Sciatic nerve (tissue), 2 donors: ENCODE data around the gene LRBA. TPM values are rescaled to one million over a fixed set of nuclear protein-coding genes. Genes with fewer than 3 reads are reported as not detected.
"Not testable (repeated sequence)": the region's sequence is repeated elsewhere in the genome, so short reads cannot be mapped to it uniquely, and the experiment has no call there.

Experiments
- ATAC-seq: fragments of 200-7000 bp; cut with Tn5 transposase; one replicate; pipeline ENCODE4 v1.9.1; 2020; ENCODE audit warnings: mild to moderate bottlenecking, moderate library complexity
- DNase-seq: peaks from one replicate; pipeline ENCODE4 v3.0.0-alpha.2; 2020; ENCODE audit warnings: low spot score
- intact Hi-C: fragments of 100-400 bp; cut with DNase I; formaldehyde crosslinking; loops from one replicate; pipeline ENCODE4 v1.14.2; 2022
- total RNA-seq: library from RNA; stranded (reverse); fragmentation: NEBNext Ultra II Directional; extraction: Animal tissue kit (Norgen Biotek cat#: 25700); gene quantifications from one replicate; pipeline ENCODE4 v1.2.1, GENCODE V29; 2021
- donor health status: DM: no; HTN: no; CAD: no.
- donor health status: DM: no; HTN: no; CAD: no.

The LRBA gene
- total RNA-seq: 34.5 TPM

GRCh38 chr4:151014521-151015458 lies at the start of gene LRBA:
Gene LRBA, minus strand, starts transcription at chr4:151015284. Its CDS starts 642 bp downstream, at chr4:151014642.
- peak; percentile 68 for ATAC-seq
- DNase-seq: peak; percentile 75
- intact Hi-C loops: no loop called here

- DNase-seq, intact Hi-C loops, ATAC-seq: not testable (repeated sequence)
Observed at GRCh38 chr4:151063143-151063542, 48.1 kb upstream of the LRBA start.

GRCh38 chr4:151055539-151055938 lies 40.5 kb upstream of the LRBA start:
- ATAC-seq (no peak), DNase-seq (no peak)
- intact Hi-C loops: no loop called here

GRCh38 chr4:151052785-151053184 lies 37.7 kb upstream of the LRBA start:
- intact Hi-C loops: no loop called here
- DNase-seq (no peak), ATAC-seq (no peak)

- DNase-seq: no peak
- intact Hi-C loops: no loop called here
- no peak for ATAC-seq
Observed at GRCh38 chr4:151049430-151049884, 34.4 kb upstream of the LRBA start.

- no peak for DNase-seq
- intact Hi-C loops: no loop called here
Observed at GRCh38 chr4:151048913-151049312, 33.8 kb upstream of the LRBA start.

GRCh38 chr4:151046609-151047008 lies 31.5 kb upstream of the LRBA start:
- DNase-seq: no peak
- intact Hi-C loops: no loop called here
- no peak for ATAC-seq

More at GRCh38 chr4:151048913-151049312, 33.8 kb upstream of the LRBA start:
- ATAC-seq: no peak

- intact Hi-C loops: no loop called here
- DNase-seq: no peak
- no peak for ATAC-seq
Observed at GRCh38 chr4:151045907-151046306, 30.8 kb upstream of the LRBA start.

GRCh38 chr4:151043803-151044515 lies 28.9 kb upstream of the LRBA start:
- intact Hi-C loops: no loop called here
- DNase-seq: no peak
- no peak for ATAC-seq

- ATAC-seq (no peak), DNase-seq (no peak)
- intact Hi-C loops: no loop called here
Observed at GRCh38 chr4:151039733-151040132, 24.6 kb upstream of the LRBA start.

- intact Hi-C loops: no loop called here
- no peak for DNase-seq
Observed at GRCh38 chr4:151038452-151039157, 23.5 kb upstream of the LRBA start.

GRCh38 chr4:151035911-151036310 lies 20.8 kb upstream of the LRBA start:
- intact Hi-C loops: no loop called here
- DNase-seq (no peak), ATAC-seq (no peak)

More at GRCh38 chr4:151038452-151039157, 23.5 kb upstream of the LRBA start:
- no peak for ATAC-seq

- no peak for DNase-seq
- intact Hi-C loops: no loop called here
- ATAC-seq: no peak
Observed at GRCh38 chr4:151035328-151035727, 20.2 kb upstream of the LRBA start.

- no peak for ATAC-seq
- no peak for DNase-seq
- intact Hi-C loops: no loop called here
Observed at GRCh38 chr4:151034829-151035228, 19.7 kb upstream of the LRBA start.

- intact Hi-C loops: no loop called here
- no peak for DNase-seq
- no peak for ATAC-seq
Observed at GRCh38 chr4:151031831-151032605, 16.9 kb upstream of the LRBA start.

GRCh38 chr4:151029537-151029936 lies 14.5 kb upstream of the LRBA start:
- DNase-seq (no peak), ATAC-seq (no peak)
- intact Hi-C loops: no loop called here

- ATAC-seq, DNase-seq, intact Hi-C loops: not testable (repeated sequence)
Observed at GRCh38 chr4:151029006-151029405, 13.9 kb upstream of the LRBA start.

- DNase-seq (no peak), ATAC-seq (no peak)
- intact Hi-C loops: no loop called here
Observed at GRCh38 chr4:151025759-151026158, 10.7 kb upstream of the LRBA start.

- DNase-seq (no peak), ATAC-seq (no peak)
- intact Hi-C loops: no loop called here
Observed at GRCh38 chr4:151022586-151022985, 7.5 kb upstream of the LRBA start.
